Measurements from ENCODE around the gene FKBP9.
"Not testable (repeated sequence)": the region's sequence is repeated elsewhere in the genome, so short reads cannot be mapped to it uniquely, and the experiment has no call there.

The FKBP9 gene

DNA sequence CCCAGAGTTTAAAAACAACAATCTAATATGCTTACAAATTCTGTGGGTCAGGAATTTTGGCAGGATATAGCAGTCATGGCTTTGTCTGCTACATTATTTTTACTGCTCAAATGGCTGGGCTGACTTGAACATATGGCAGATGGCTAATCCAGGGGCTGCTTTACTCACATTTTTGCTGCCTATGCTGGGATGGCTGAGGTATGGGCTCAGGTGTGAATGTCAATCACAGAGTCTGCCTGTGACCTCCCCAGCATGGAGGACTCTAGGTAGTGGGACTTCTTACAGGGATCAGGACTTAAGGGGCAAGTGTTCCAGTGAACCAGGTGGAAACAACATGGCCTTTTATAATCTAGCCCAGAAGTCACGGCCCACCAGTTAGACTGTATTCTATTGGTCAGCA lies 4.4 kb upstream of the FKBP9 start:
- no peak for DNase-seq

DNA sequence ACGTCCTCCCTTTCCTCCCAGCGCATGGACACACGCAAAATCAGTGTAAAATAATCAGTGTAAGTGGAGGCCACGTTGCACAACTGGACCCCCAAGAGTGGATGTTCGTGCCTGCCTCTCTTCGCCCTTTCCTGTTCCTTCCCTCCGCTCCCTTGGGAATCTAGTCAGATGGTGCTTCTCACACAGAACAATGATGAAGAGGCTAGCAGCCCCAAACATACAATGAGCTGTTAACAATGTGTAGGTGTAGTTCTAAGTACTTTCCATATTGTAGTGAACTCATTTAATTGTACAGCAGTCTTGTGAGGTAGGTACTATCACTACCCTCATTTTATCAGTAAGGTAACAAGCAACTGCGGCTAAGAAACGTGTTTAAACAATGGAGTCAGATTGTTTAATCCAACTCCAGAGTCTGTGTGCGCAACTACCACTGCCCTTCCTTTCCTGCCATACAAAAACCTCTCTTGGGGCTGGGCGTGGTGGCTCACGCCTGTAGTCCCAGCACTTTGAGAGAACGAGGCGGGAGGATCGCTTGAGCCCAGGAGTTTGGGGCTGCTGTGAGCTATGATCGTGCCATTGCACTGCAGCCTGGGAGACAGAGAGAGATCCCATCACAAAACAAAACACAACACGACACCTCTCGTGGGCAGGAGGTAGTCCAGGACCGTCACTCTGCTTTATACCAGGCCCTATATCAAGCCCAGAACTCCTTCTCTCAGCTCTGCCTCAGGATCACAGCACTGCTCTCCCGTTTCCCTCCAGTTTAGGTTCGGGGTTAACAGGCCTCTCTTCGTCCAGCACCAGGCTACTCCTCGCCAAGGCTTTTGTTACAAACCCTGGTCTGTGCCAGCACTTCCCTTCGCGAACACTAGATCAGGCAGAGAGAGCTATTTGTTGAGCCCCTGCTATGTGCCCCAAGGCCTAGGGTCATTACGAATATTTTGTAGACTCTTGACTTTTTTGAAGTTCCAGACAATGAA lies 1.1 kb downstream of the FKBP9 start:
- DNase-seq, result peak in 12 of 56 donors; percentile 4 to 62 (median 16)

DNA sequence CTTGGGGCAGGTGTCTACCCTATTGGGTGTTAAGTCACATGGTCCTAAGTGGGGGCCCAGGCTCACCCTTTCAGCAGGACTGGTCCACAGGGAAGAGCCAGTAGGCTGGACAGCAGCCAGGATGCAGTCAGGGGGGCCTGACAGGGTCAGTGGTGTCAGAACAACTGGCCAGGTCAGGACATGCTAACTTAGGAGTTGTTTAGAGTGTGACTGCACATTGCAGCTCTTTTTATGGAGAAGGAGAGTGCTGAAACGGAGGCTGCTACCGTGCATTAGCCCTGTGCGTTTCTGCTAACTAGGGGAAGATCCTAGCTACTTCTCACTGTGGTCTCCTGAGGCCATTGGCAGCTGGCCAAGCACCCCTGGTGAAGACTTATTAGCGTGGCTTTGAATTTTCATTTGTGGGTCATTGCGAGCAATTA lies 6.7 kb downstream of the FKBP9 start:
- DNase-seq, result peak in 14 of 56 donors; percentile 2 to 43 (median 12)

GRCh38 chr7:32964461-32965159 lies 7.4 kb downstream of the FKBP9 start:
- DNase-seq, result peak in 15 of 56 donors; percentile 5 to 53 (median 20)

- DNase-seq, result not testable (repeated sequence)
These were observed 9.4 kb downstream of the FKBP9 start for GRCh38 chr7:32966489-32967267.

- not testable (repeated sequence) for DNase-seq
These were observed 10.0 kb downstream of the FKBP9 start for GRCh38 chr7:32967268-32967582.

DNA sequence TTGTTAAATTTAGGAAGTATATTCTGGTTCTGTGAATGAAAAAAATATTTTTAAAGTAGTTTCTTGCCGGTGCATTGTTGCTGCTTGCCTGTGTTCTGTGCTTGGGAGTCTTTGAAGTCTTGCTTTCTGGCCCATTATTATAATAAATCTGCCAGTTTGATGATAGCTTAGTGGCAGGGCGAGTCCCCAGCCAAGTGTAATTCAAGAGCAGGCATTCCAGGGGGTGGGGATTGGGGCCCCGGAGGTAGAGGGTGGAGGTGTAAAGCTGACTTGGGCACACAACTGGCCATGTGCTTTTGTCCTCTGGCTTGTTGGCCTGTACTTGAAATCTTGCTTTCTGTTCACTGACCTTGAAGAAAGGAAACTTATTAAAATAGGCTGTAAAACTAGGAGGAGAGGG lies 14.7 kb downstream of the FKBP9 start:
- DNase-seq, result not testable (repeated sequence)

- not testable (repeated sequence) for DNase-seq
These were observed 19.9 kb downstream of the FKBP9 start for GRCh38 chr7:32977159-32977558.

- DNase-seq, result not testable (repeated sequence)
These were observed 22.0 kb downstream of the FKBP9 start for GRCh38 chr7:32979246-32979645.

GRCh38 chr7:32979902-32980301 lies 22.7 kb downstream of the FKBP9 start:
- DNase-seq, result not testable (repeated sequence)

DNA sequence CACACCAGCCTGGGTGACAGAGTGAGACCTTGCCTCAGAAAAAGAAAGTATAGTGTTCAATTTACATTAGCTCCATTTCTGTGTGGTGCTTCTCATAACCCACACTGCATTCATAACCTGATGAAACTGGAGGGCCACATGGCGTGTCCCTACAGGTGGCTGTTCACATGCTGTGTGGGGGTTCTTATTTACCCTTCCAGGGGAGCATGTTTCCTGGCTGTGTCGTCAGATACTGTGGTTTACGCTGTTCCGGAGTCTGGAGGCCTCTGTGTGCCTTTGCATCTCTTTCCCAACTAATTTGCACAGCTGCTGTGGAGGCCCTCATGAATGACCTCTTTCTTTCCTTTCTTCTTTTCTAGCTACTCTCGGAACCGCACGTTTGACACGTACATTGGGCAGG lies 30.9 kb downstream of the FKBP9 start:
- not testable (repeated sequence) for DNase-seq

DNA sequence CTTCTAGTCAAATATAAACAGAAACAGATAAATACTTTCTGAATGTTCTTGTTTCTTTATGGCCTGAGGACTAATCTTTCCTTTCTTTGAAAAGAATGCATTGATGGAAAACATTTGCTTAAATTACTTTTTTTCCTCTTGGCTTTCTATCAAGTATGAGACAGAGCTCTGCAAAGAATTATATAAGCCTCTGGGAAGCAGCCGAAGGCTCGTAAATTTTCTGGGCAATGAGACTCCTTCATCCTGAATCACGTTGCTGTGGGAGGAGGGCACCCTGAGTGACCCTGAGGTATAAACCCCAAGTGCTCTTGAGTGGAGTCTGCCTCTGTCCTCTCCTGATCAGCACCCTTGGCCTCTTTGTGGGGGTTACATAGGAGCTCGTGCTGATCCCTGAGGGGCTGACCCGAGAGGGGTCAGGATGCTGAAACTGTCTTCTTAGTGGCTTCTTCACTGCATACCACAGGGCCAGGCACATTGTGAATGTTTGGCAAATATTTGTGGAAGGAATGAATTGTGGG lies 33.9 kb downstream of the FKBP9 start:
- DNase-seq, result not testable (repeated sequence)

GRCh38 chr7:32991975-32992700 lies 34.9 kb downstream of the FKBP9 start:
- DNase-seq, result not testable (repeated sequence)

DNA sequence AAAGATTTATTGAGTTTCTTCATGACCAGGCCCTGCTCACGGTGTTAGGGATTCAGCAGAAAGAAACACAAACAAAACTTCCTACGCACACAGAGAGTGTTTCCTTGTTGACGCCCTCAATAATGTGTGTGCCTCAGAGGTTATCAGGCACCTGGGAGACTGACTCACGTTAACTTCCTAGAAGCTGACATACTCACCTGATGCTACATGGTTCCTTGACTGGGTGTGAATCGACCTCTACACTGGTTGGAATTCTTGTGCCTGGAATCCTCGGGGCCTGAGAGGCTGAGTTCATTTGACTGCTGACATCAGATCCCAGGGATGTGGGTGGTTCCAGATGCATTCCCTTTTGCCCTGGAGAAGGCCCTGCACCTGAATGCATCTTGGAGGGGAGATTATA lies 35.5 kb downstream of the FKBP9 start:
- DNase-seq, result not testable (repeated sequence)

GRCh38 chr7:32997956-32998355 lies 40.7 kb downstream of the FKBP9 start:
- not testable (repeated sequence) for DNase-seq

GRCh38 chr7:32998361-32999171 lies 41.3 kb downstream of the FKBP9 start:
- DNase-seq, result peak in 3 of 56 donors; percentile 4 to 12 (median 9)

GRCh38 chr7:32999380-32999779 lies 42.1 kb downstream of the FKBP9 start:
- not testable (repeated sequence) for DNase-seq

GRCh38 chr7:33003111-33003510 lies 45.9 kb downstream of the FKBP9 start:
- DNase-seq, result not testable (repeated sequence)

DNA sequence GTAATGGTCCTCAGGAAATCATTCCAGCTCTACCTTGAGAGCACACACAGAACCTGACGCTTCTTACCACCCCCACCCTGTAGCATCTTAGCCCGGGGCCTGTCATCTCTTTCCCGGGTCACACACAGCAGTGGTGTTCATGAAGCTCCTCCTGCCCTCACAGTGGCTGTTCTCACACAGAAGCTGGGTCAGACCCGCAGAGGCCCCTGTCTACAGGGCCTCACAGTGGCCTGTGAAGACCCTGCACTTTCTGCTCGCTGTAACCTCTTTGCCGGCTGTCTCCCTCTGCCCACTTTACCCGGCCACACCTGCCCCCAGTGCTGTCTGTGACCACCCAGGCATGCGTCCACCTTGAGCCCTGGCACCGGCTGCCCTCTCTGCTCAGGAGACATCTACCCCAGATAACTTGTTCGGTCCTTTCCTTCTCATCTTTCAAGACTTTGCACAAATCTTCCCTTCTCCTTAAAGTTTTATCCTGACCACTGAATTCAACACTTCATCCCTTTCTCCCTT lies 46.9 kb downstream of the FKBP9 start:
- not testable (repeated sequence) for DNase-seq
